Measurements from ENCODE around the gene CST3. TPM values are rescaled to one million over a fixed set of nuclear protein-coding genes. Genes with fewer than 3 reads are reported as not detected.

The CST3 gene
- polyA plus RNA-seq, 2 of the 4 experiments (the other 2 are of a cell fraction) = 136 to 238 TPM

- DNase-seq (ENCODE audit: low read depth in 1 of 2, low spot score in 1 of 2) (no peak), FAIRE-seq (no peak), ATAC-seq (no peak)
- TF ChIP-seq ZSCAN20 (CRISPR knock-in tag; IDR thresholded peaks at IDR 0.05) (no peak), BCL3 (IDR thresholded peaks at IDR 0.05) (no peak), EHF (CRISPR knock-in tag; IDR thresholded peaks at IDR 0.05) (no peak), POLR2A (IDR thresholded peaks at IDR 0.05; ENCODE audit: low read length) (no peak), ZC3H11A (IDR thresholded peaks at IDR 0.05) (no peak), PBX3 (IDR thresholded peaks at IDR 0.05) (no peak), MAZ (IDR thresholded peaks at IDR 0.05; ENCODE audit: borderline replicate concordance, low read depth, low read length) (no peak), ELK1 (IDR thresholded peaks at IDR 0.05; ENCODE audit: low read depth, low read length) (no peak), SREBF2 (IDR thresholded peaks at IDR 0.05) (no peak), RFX5 (IDR thresholded peaks at IDR 0.05) (no peak), POLR2AphosphoS2 (conservative IDR thresholded peaks at IDR 0.05; ENCODE audit: low read length) (no peak), MAFK (IDR thresholded peaks at IDR 0.05; ENCODE audit: partially characterized antibody) (no peak), CHD2 (IDR thresholded peaks at IDR 0.05; ENCODE audit: low read length, partially characterized antibody) (no peak), FOXS1 (CRISPR knock-in tag; IDR thresholded peaks at IDR 0.05) (no peak), NPAS2 (CRISPR knock-in tag; IDR thresholded peaks at IDR 0.05; ENCODE audit: borderline replicate concordance) (no peak), HMGXB4 (CRISPR knock-in tag; IDR thresholded peaks at IDR 0.05; ENCODE audit: borderline replicate concordance) (no peak)
- Histone ChIP-seq H3K4me3 (no peak overlapping the region), H3K4me1 (peaks cover 27% of the 10 kb centered on the region), H3K9me3 (0 out of 3 replicates have a peak, but pooled peaks cover 5% of the 10 kb centered on the region), H3K27ac (no peak overlapping the region), H3K4me2 (no peak overlapping the region)
- POLR2A ChIA-PET = no interaction called here
- 91% methylated on average over 4 of the region's 4 CpGs for WGBS (ENCODE audit: missing lambda C conversion rate)
- CTCF ChIA-PET = interaction anchor here (2.1 kb wide), 1 partner anchor 24 kb away, joined by 9 read pairs; no protein-coding TSS in a partner anchor
Observed at GRCh38 chr20:23630392-23630849, 7.3 kb downstream of the CST3 start.

- WGBS (ENCODE audit: missing lambda C conversion rate) = 86% methylated on average over 12 of the region's 12 CpGs
Observed at GRCh38 chr20:23629542-23630391, 8.0 kb downstream of the CST3 start.

More at GRCh38 chr20:23629542-23630391, 8.0 kb downstream of the CST3 start:
- TF ChIP-seq CTCF (IDR thresholded peaks at IDR 0.05) = no peak
- TF ChIP-seq SMC3 (IDR thresholded peaks at IDR 0.05) = no peak
- TF ChIP-seq MYC (IDR thresholded peaks at IDR 0.05; ENCODE audit: borderline replicate concordance, low read length) = no peak
- TF ChIP-seq CBX2 (IDR thresholded peaks at IDR 0.05; ENCODE audit: borderline replicate concordance, low read depth) = no peak
- TF ChIP-seq SREBF2 (IDR thresholded peaks at IDR 0.05) = no peak
- no peak for TF ChIP-seq ZC3H11A (IDR thresholded peaks at IDR 0.05)
- TF ChIP-seq MAZ (IDR thresholded peaks at IDR 0.05; ENCODE audit: borderline replicate concordance, low read depth, low read length) = no peak
- TF ChIP-seq ELK1 (IDR thresholded peaks at IDR 0.05; ENCODE audit: low read depth, low read length) = no peak
- TF ChIP-seq CHD2 (IDR thresholded peaks at IDR 0.05; ENCODE audit: low read length, partially characterized antibody) = no peak
- no peak for TF ChIP-seq ZSCAN20 (CRISPR knock-in tag; IDR thresholded peaks at IDR 0.05)
- H3K4me3 ChIP-seq = no peak overlapping the region
- peaks cover 27% of the 10 kb centered on the region for H3K4me1 ChIP-seq
- H3K9me3 ChIP-seq = 0 out of 3 replicates have a peak, but pooled peaks cover 5% of the 10 kb centered on the region
- H3K27ac ChIP-seq = peak overlapping the region in 1 of 2 experiments; percentile 58; a peak in 3 of 6 replicates
- FAIRE-seq = no peak
- ChIA-PET CTCF (interaction anchor here (2.1 kb wide), 1 partner anchor 23 kb away, joined by 9 read pairs; no protein-coding TSS in a partner anchor), POLR2A (interaction anchor here (1.2 kb wide), 1 partner anchor 8 kb away, joined by 12 read pairs; the partner anchor contains the start of gene CST3)
- DNase-seq (ENCODE audit: low read depth in 1 of 2, low spot score in 1 of 2) = no peak
- peak overlapping the region; percentile 36 for H3K4me2 ChIP-seq
- peak in 1 of 2 experiments; percentile 6; a peak in 2 of 6 replicates for ATAC-seq
